ENCODE measurements around the gene PTPRB. TPM values are rescaled to one million over a fixed set of nuclear protein-coding genes. Genes with fewer than 3 reads are reported as not detected.
"Not testable (repeated sequence)": the region's sequence is repeated elsewhere in the genome, so short reads cannot be mapped to it uniquely, and the experiment has no call there.

PTPRB gene
- total and polyA plus RNA-seq, 8 donors, result 2.2 to 5.5 (median 4.4) TPM

DNA sequence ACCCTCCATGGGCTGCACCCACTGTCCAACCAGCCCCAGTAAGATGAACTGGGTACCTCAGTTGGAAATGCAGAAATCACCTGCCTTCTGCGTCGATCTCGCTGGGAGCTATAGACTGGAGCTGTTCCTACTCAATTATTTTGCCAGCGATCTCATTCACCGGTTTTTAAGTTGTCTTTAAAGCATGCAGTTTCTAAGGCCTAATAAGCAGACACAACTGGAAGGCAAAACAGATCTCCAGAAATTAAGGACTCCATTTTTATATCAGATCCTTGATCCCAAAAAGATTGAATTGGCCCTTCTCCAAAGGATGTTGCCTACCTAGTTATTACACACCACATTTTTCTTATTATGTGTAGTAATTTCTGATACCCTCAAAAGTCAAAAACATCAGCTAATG lies 139.7 kb downstream of the PTPRB start:
- H3K4me1 ChIP-seq, result no peaks in the 10 kb centered on the region
- no peak overlapping the region for H3K27ac ChIP-seq
- H3K36me3 ChIP-seq, result no peaks in the 10 kb centered on the region
- 72 to 86% methylated on average over 5 of the region's 5 CpGs for WGBS, 2 donors
- H3K4me3 ChIP-seq, result no peak overlapping the region
- TF ChIP-seq, protein P1, sequence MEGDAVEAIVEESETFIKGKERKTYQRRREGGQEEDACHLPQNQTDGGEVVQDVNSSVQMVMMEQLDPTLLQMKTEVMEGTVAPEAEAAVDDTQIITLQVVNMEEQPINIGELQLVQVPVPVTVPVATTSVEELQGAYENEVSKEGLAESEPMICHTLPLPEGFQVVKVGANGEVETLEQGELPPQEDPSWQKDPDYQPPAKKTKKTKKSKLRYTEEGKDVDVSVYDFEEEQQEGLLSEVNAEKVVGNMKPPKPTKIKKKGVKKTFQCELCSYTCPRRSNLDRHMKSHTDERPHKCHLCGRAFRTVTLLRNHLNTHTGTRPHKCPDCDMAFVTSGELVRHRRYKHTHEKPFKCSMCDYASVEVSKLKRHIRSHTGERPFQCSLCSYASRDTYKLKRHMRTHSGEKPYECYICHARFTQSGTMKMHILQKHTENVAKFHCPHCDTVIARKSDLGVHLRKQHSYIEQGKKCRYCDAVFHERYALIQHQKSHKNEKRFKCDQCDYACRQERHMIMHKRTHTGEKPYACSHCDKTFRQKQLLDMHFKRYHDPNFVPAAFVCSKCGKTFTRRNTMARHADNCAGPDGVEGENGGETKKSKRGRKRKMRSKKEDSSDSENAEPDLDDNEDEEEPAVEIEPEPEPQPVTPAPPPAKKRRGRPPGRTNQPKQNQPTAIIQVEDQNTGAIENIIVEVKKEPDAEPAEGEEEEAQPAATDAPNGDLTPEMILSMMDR (IDR thresholded peaks at IDR 0.05), result no peak
- no peak for DNase-seq
- no peak for ATAC-seq
- no peak for FAIRE-seq
- intact Hi-C loops (cut with DNase I), result no loop called here
- H3K27me3 ChIP-seq, result no peaks in the 10 kb centered on the region
- H3K9me3 ChIP-seq, result no peaks in the 10 kb centered on the region

DNA sequence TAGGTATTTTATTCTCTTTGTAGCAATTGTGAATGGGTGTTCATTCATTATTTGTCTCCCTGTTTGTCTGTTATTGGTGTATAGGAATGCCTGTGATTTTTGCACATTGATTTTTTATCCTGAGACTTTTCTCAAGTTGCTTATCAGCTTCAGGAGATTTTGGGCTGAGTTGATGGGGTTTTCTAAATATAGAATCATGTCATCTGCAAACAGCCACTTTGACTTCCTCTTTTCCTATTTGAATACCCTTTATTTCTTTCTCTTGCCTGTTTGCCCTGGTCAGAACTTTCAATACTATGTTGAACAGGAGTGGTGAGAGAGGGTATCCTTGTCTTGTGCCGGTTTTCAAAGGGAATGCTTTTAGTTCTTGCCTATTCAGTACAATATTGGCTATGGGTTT lies 144.3 kb downstream of the PTPRB start:
- H3K4me3 ChIP-seq; H3K36me3 ChIP-seq; FAIRE-seq; H3K27ac ChIP-seq; H3K4me1 ChIP-seq; intact Hi-C loops (cut with DNase I); DNase-seq; H3K9me3 ChIP-seq; H3K27me3 ChIP-seq; ATAC-seq: not testable (repeated sequence)
- 67 to 77% methylated on average over 1 of the region's 1 CpG for WGBS, 2 donors

DNA sequence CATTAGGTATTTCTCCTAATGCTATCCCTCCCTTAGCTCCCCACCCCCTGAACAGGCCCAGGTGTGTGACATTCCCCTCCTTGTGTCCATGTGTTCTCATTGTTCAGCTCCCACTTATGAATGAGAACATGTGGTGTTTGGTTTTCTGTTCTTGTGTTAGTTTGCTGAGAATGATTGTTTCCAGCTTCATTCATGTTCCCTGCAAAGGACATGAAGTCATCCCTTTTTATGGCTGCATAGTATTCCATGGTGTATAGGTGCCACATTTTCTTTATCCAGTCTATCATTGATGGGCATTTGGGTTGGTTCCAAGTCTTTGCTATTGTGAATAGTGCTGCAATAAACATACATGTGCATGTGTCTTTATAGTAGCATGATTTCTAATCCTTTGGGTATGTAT lies 146.3 kb downstream of the PTPRB start:
- ATAC-seq; DNase-seq; H3K27ac ChIP-seq; H3K4me3 ChIP-seq; FAIRE-seq; H3K36me3 ChIP-seq; intact Hi-C loops (cut with DNase I); H3K27me3 ChIP-seq; H3K9me3 ChIP-seq; H3K4me1 ChIP-seq: not testable (repeated sequence)

DNA sequence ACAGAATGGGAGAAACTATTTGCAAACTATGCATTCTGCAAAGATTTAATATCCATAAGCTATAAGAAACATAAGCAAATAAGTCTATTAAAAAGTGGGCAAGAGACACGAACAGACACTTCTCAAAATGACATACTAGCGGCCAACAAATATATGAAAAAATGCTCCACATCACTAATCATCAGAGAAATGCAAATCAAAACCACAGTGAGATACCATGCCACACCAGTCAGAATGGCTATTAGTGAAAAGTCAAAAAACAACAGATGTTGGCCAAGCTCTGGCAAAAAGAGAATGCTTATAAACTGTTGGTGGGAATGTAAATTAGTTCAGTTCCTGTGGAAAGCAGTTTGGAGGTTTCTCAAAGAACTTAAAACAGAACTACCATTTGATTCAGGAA lies 149.8 kb downstream of the PTPRB start:
- TF ChIP-seq, protein P1 (IDR thresholded peaks at IDR 0.05), result no peak
- Histone ChIP-seq H3K27ac (no peak overlapping the region), H3K4me1 (no peaks in the 10 kb centered on the region), H3K27me3 (no peaks in the 10 kb centered on the region), H3K36me3 (no peaks in the 10 kb centered on the region), H3K9me3 (no peaks in the 10 kb centered on the region), H3K4me3 (no peak overlapping the region)
- DNase-seq, result no peak
- WGBS, 2 donors, result 72 to 86% methylated on average over 2 of the region's 2 CpGs
- no peak for ATAC-seq
- no peak for FAIRE-seq
- intact Hi-C loops (cut with DNase I), result no loop called here

DNA sequence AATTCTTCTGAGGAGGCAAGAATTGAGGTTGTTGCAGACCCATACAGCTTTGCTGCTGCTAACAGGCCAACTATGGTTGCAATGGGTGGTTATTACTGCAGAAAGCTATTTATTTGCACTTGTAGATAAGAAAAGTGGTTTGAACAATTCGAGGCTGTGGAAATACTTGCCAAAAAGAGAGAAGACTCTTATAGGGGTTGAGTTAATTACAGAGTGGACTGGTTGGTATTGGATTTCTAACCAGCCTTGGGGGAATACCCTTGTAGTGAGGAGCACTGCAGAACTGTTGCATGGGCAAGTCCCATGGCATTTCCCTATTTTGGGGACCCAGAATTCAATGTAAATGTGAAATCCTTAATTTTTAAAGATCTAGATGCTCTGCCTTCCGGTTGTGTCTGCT lies 150.6 kb downstream of the PTPRB start:
- Histone ChIP-seq H3K27me3 (no peaks in the 10 kb centered on the region), H3K4me3 (no peak overlapping the region), H3K9me3 (no peaks in the 10 kb centered on the region), H3K4me1 (no peaks in the 10 kb centered on the region), H3K36me3 (no peaks in the 10 kb centered on the region), H3K27ac (no peak overlapping the region)
- 32 to 45% methylated on average over 2 of the region's 2 CpGs for WGBS, 2 donors
- TF ChIP-seq, protein P1 (IDR thresholded peaks at IDR 0.05), result no peak
- ATAC-seq (no peak), DNase-seq (no peak), FAIRE-seq (no peak)
- intact Hi-C loops (cut with DNase I), result no loop called here

DNA sequence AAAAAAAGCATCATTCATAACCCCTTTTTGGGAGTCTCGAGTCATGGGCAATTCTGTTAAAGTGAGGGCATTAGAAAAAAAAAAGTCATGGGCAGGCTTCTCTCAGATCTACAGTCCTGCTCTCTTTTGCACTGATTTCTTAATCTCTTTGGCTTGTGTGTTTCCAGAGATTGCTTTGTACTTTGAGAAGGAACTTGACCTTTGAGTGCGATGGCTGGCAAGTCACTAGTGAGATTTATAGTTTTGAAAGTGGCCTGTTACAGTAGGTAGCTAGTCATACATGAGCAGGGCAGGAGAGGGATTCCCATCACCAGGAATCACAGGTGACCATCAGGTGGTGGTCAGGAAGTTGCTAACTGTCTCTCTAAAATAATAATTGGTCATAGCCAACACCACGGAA lies 151.5 kb downstream of the PTPRB start:
- FAIRE-seq (no peak), ATAC-seq (no peak), DNase-seq (no peak)
- Histone ChIP-seq H3K9me3 (no peaks in the 10 kb centered on the region), H3K27me3 (no peaks in the 10 kb centered on the region), H3K4me3 (no peak overlapping the region), H3K27ac (no peak overlapping the region), H3K4me1 (no peaks in the 10 kb centered on the region), H3K36me3 (no peaks in the 10 kb centered on the region)
- WGBS, 2 donors, result 68 to 75% methylated on average over 3 of the region's 3 CpGs
- intact Hi-C loops (cut with DNase I), result no loop called here
- TF ChIP-seq, protein P1 (IDR thresholded peaks at IDR 0.05), result no peak
